22Rv1 (cell line): ENCODE measurements around the gene MYD88.

Experiments used
- H3K27ac ChIP-seq: fragments of 450-650 bp; 2 replicates; pipeline ENCODE4 v1.5.1; 2017
- CTCF ChIP-seq: fragments of 450-650 bp; IDR thresholded peaks from 2 replicates; pipeline ENCODE4 v1.5.1; 2017; ENCODE audit warnings: mild to moderate bottlenecking
- ZFX ChIP-seq: fragments of 450-650 bp; IDR thresholded peaks from 2 replicates; pipeline ENCODE4 v1.6.1; 2017; ENCODE audit warnings: antibody characterized with exemption, borderline replicate concordance

The MYD88 gene

GRCh38 chr3:38099518-38099917 lies 38.9 kb upstream of the MYD88 start:
- TF ChIP-seq ZFX = no peak
- no peak for TF ChIP-seq CTCF

GRCh38 chr3:38100498-38100897 lies 38.0 kb upstream of the MYD88 start:
- TF ChIP-seq ZFX (no peak), CTCF (no peak)
- no peak overlapping the region for H3K27ac ChIP-seq

More at GRCh38 chr3:38099518-38099917, 38.9 kb upstream of the MYD88 start:
- no peak overlapping the region for H3K27ac ChIP-seq

- no peak for TF ChIP-seq CTCF
- TF ChIP-seq ZFX = no peak
- no peak overlapping the region for H3K27ac ChIP-seq
Measured at GRCh38 chr3:38101811-38102443, 36.5 kb upstream of the MYD88 start.

- H3K27ac ChIP-seq = no peak overlapping the region
- no peak for TF ChIP-seq CTCF
- TF ChIP-seq ZFX = no peak
Measured at GRCh38 chr3:38102444-38102814, 36.0 kb upstream of the MYD88 start.

- TF ChIP-seq ZFX (no peak), CTCF (no peak)
- H3K27ac ChIP-seq = no peak overlapping the region
Measured at GRCh38 chr3:38105525-38105924, 32.9 kb upstream of the MYD88 start.

GRCh38 chr3:38107911-38108648 lies 30.4 kb upstream of the MYD88 start:
- TF ChIP-seq ZFX (no peak), CTCF (no peak)
- H3K27ac ChIP-seq = no peak overlapping the region
